NCI-H2107 treated with DMSO at 0.1 percent for 48 hours (cell line): ENCODE results near the gene JAML.

ENCODE experiments used
- DNase-seq: peaks from one replicate; lab custom pipeline; 2025; ENCODE audit not compliant: unreplicated experiment; lab: John Stamatoyannopoulos, UW

Gene JAML

GRCh38 chr11:118240999-118241763, 16.4 kb upstream of the JAML start:
- DNase-seq, result peak; percentile 13

- DNase-seq, result no peak
These were observed 14.8 kb upstream of the JAML start for GRCh38 chr11:118239509-118240205.

GRCh38 chr11:118238929-118239328, 14.1 kb upstream of the JAML start:
- no peak for DNase-seq

GRCh38 chr11:118238421-118238820, 13.6 kb upstream of the JAML start:
- no peak for DNase-seq

- no peak for DNase-seq
These were observed 11.4 kb upstream of the JAML start for GRCh38 chr11:118236170-118236569.

GRCh38 chr11:118234833-118235232, 10.0 kb upstream of the JAML start:
- no peak for DNase-seq

- no peak for DNase-seq
These were observed 9.0 kb upstream of the JAML start for GRCh38 chr11:118233850-118234249.

GRCh38 chr11:118233377-118233776, 8.6 kb upstream of the JAML start:
- DNase-seq, result no peak

GRCh38 chr11:118232659-118233058, 7.8 kb upstream of the JAML start:
- no peak for DNase-seq

- no peak for DNase-seq
These were observed 6.7 kb upstream of the JAML start for GRCh38 chr11:118231461-118231860.

GRCh38 chr11:118230088-118230487, 5.3 kb upstream of the JAML start:
- DNase-seq, result no peak

GRCh38 chr11:118229274-118229847, 4.5 kb upstream of the JAML start:
- no peak for DNase-seq

GRCh38 chr11:118227865-118228785, 3.3 kb upstream of the JAML start:
- DNase-seq, result no peak

GRCh38 chr11:118226781-118227180, 2.0 kb upstream of the JAML start:
- no peak for DNase-seq

- no peak for DNase-seq
These were observed 1.5 kb upstream of the JAML start for GRCh38 chr11:118226296-118226695.

- DNase-seq, result no peak
These were observed 819 bp downstream of the JAML start for GRCh38 chr11:118223992-118224391.

- no peak for DNase-seq
These were observed 1.2 kb downstream of the JAML start for GRCh38 chr11:118223570-118223969.

GRCh38 chr11:118222437-118222836, 2.4 kb downstream of the JAML start:
- DNase-seq, result no peak

- DNase-seq, result no peak
These were observed 3.4 kb downstream of the JAML start for GRCh38 chr11:118221419-118221818.

GRCh38 chr11:118219732-118220131, 5.1 kb downstream of the JAML start:
- no peak for DNase-seq

GRCh38 chr11:118219244-118219643, 5.6 kb downstream of the JAML start:
- no peak for DNase-seq
